ENCODE data around the gene LAPTM4A. TPM values are rescaled to one million over a fixed set of nuclear protein-coding genes. Genes with fewer than 3 reads are reported as not detected.

LAPTM4A gene
- total and polyA plus RNA-seq, 2 of the 4 experiments (the other 2 are of a cell fraction) = 97.7 to 401 TPM

GRCh38 chr2:20065885-20066602, 14.6 kb upstream of the LAPTM4A start:
- H2BK120ac ChIP-seq (ENCODE audit: low read depth, low read length) = peak overlapping the region; percentile 44
- TF ChIP-seq SMC3 (IDR thresholded peaks at IDR 0.05; ENCODE audit: low read depth, low read length) = no peak
- TF ChIP-seq POLR2A (IDR thresholded peaks at IDR 0.05; ENCODE audit: low read depth, low read length) = no peak
- no peak for TF ChIP-seq CTCF (conservative IDR thresholded peaks at IDR 0.05; ENCODE audit: low read depth, low read length)
- TF ChIP-seq ELK1 (IDR thresholded peaks at IDR 0.05; ENCODE audit: borderline replicate concordance, low read depth, low read length) = no peak
- no peak for TF ChIP-seq CHD1 (IDR thresholded peaks at IDR 0.05; ENCODE audit: low read depth, low read length)
- no peak for TF ChIP-seq RFX5 (IDR thresholded peaks at IDR 0.05; ENCODE audit: low read depth, low read length)
- no peak for TF ChIP-seq RCOR1 (IDR thresholded peaks at IDR 0.05; ENCODE audit: insufficient replicate concordance, low read length)
- TF ChIP-seq MXI1 (IDR thresholded peaks at IDR 0.05; ENCODE audit: borderline replicate concordance, low read depth, low read length) = no peak
- no peak for TF ChIP-seq NFE2L2 (IDR thresholded peaks at IDR 0.05; ENCODE audit: low read depth, low read length)
- no peak for TF ChIP-seq RAD21 (IDR thresholded peaks at IDR 0.05; ENCODE audit: low read length)
- no peak for TF ChIP-seq CEBPB (IDR thresholded peaks at IDR 0.05; ENCODE audit: low read depth, low read length)
- no peak for TF ChIP-seq MAFK (IDR thresholded peaks at IDR 0.05; ENCODE audit: low read depth, low read length)
- no peak for TF ChIP-seq BHLHE40 (IDR thresholded peaks at IDR 0.05; ENCODE audit: low read depth, low read length)
- H2BK20ac ChIP-seq (ENCODE audit: low read depth, low read length) = peak overlapping the region; percentile 56; the same call in 1 of the 2 replicates
- H3K9me1 ChIP-seq (ENCODE audit: insufficient read depth, low read length) = peaks cover 15% of the 10 kb centered on the region
- H2BK15ac ChIP-seq (ENCODE audit: low read depth, low read length) = peak overlapping the region; percentile 69; the same call in 2 of the 3 replicates
- H3K9ac ChIP-seq (ENCODE audit: low read depth, low read length) = no peak overlapping the region
- H3K4ac ChIP-seq (ENCODE audit: low read depth, low read length) = peak overlapping the region; percentile 59
- peak overlapping the region; percentile 79 for H3K18ac ChIP-seq (ENCODE audit: low read depth, low read length)
- peaks cover 28% of the 10 kb centered on the region for H3K4me1 ChIP-seq (ENCODE audit: control insufficient read depth, insufficient read depth, low read length)
- no peak overlapping the region for H3K23ac ChIP-seq (ENCODE audit: low read depth, low read length)
- in situ Hi-C loops (cut with MboI; ENCODE audit: low sequenced_read_pairs) = no loop called here
- H2AFZ ChIP-seq (replicated peaks; ENCODE audit: low read length, poor library complexity) = peak overlapping the region; percentile 29
- H3K14ac ChIP-seq (replicated peaks; ENCODE audit: low read depth, low read length) = no peak overlapping the region; the same call in 1 of the 2 replicates
- H3K27me3 ChIP-seq (ENCODE audit: control insufficient read depth, insufficient read depth, low read length) = no peaks in the 10 kb centered on the region
- BruUV-seq (replicated peaks) = no TSS peak
- peak overlapping the region in 1 of 2 experiments; percentile 46; a peak in 1 of 4 replicates for H4K8ac ChIP-seq (ENCODE audit: low read depth in 2 of 2, low read length in 2 of 2)
- H3K4me2 ChIP-seq (ENCODE audit: low read depth, low read length) = no peak overlapping the region
- CTCF ChIA-PET = interaction anchor here (0.7 kb wide), 1 partner anchor 28 kb away, joined by 3 read pairs; no protein-coding TSS in a partner anchor
- peak overlapping the region; percentile 57 for H2BK5ac ChIP-seq (ENCODE audit: low read depth, low read length, poor library complexity, severe bottlenecking)
- intact Hi-C loops (cut with micrococcal nuclease) = no loop called here
- peaks cover 7% of the 10 kb centered on the region for H3K9me3 ChIP-seq (ENCODE audit: control insufficient read depth, insufficient read depth, low read length)
- 63% methylated on average over 3 of the region's 6 CpGs; no CpG with 5 or more reads in 1 of the 2 experiments for WGBS, 2 experiments (ENCODE audit: extremely low coverage in 2 of 2, insufficient read length in 1 of 2)
- H3K4me3 ChIP-seq (ENCODE audit: insufficient read depth, low read depth, low read length) = no peak overlapping the region
- peak overlapping the region; percentile 92 for H2AK5ac ChIP-seq (ENCODE audit: low read depth, low read length)
- POLR2A ChIA-PET (ENCODE audit: unreplicated experiment) = no interaction called here
- H4K20me1 ChIP-seq (ENCODE audit: insufficient read depth, low read length) = peaks cover 8% of the 10 kb centered on the region
- H3K27ac ChIP-seq (ENCODE audit: insufficient read depth, low read length) = no peak overlapping the region; the same call in 1 of the 2 replicates
- H4K91ac ChIP-seq (ENCODE audit: insufficient read depth, low read depth, low read length) = peak overlapping the region; percentile 55; the same call in 1 of the 2 replicates
- H3K56ac ChIP-seq (ENCODE audit: extremely low read depth, insufficient read depth, low read length) = no peak overlapping the region
- peak; percentile 60 for DNase-seq
- dilution Hi-C loops (cut with HindIII; ENCODE audit: low sequenced_read_pairs, unreplicated experiment) = no loop called here
- H3K79me1 ChIP-seq (ENCODE audit: low read depth in 1 of 2, low read length in 2 of 2) = peaks cover 0 to 8% of the 10 kb centered on the region in 2 experiments; a peak in 2 of 4 replicates
- ATAC-seq (ENCODE audit: low read depth) = no peak
- peak overlapping the region; percentile 24; the same call in 1 of the 2 replicates for H4K5ac ChIP-seq (ENCODE audit: low read depth, low read length)
- peak overlapping the region; percentile 17 for H2AK9ac ChIP-seq (replicated peaks; ENCODE audit: low read depth, low read length, poor library complexity)
- no peaks in the 10 kb centered on the region for H3K36me3 ChIP-seq (ENCODE audit: control insufficient read depth, insufficient read depth, low read length)
